Cardiac fibroblast (primary cell): ENCODE measurements around the gene WDR55.
"Not testable (repeated sequence)": the region's sequence is repeated elsewhere in the genome, so short reads cannot be mapped to it uniquely, and the experiment has no call there.

Experiments
- DNase-seq, 2 donors: peaks; one replicate each; pipeline versions ENCODE4 v3.0.0 to v3.0.0-alpha.2; 2010; ENCODE audit warnings: low read depth in 2 of 2
- H3K4me3 ChIP-seq, 2 donors: replicated peaks in 1 of 2; 1 replicate in 1 of 2; 2 replicates in 1 of 2; pipeline ENCODE4 v1.5.1; 2011; ENCODE audit warnings: low read depth in 2 of 2, low read length in 2 of 2, mild to moderate bottlenecking in 2 of 2, moderate library complexity in 1 of 2
- CTCF ChIP-seq: IDR thresholded peaks from one replicate; pipeline ENCODE4 v1.5.1; 2011; ENCODE audit warnings: low read depth, mild to moderate bottlenecking, low read length, inconsistent platforms

Gene WDR55

GRCh38 chr5:140710899-140711552 lies 46.3 kb downstream of the WDR55 start:
- no peak for TF ChIP-seq CTCF
- H3K4me3 ChIP-seq, result peak overlapping the region; percentile 48 to 53
- peak; percentile 98 to 99 for DNase-seq

GRCh38 chr5:140711794-140712193 lies 47.1 kb downstream of the WDR55 start:
- no peak for TF ChIP-seq CTCF
- H3K4me3 ChIP-seq, result no peak overlapping the region
- DNase-seq, result no peak

- no peak for TF ChIP-seq CTCF
- H3K4me3 ChIP-seq, result no peak overlapping the region
Measured at GRCh38 chr5:140713562-140714094, 48.9 kb downstream of the WDR55 start.

GRCh38 chr5:140716238-140716637 lies 51.5 kb downstream of the WDR55 start:
- H3K4me3 ChIP-seq, DNase-seq: not testable (repeated sequence)

More at GRCh38 chr5:140713562-140714094, 48.9 kb downstream of the WDR55 start:
- DNase-seq, result no peak

- no peak for TF ChIP-seq CTCF
- H3K4me3 ChIP-seq, result peak overlapping the region in 1 of 2 donors; percentile 39
- DNase-seq, result no peak
Measured at GRCh38 chr5:140718266-140718592, 53.5 kb downstream of the WDR55 start.

GRCh38 chr5:140720738-140721137 lies 56.0 kb downstream of the WDR55 start:
- peak in 1 of 2 donors; percentile 10 for DNase-seq
- H3K4me3 ChIP-seq, result not testable (repeated sequence)

GRCh38 chr5:140721395-140721794 lies 56.7 kb downstream of the WDR55 start:
- DNase-seq, H3K4me3 ChIP-seq: not testable (repeated sequence)
